ENCODE results near the gene GTF2IRD1.
"Not testable (repeated sequence)": the region's sequence is repeated elsewhere in the genome, so short reads cannot be mapped to it uniquely, and the experiment has no call there.

GTF2IRD1 gene

GRCh38 chr7:74438327-74438726, 15.4 kb upstream of the GTF2IRD1 start:
- H3K4me3 ChIP-seq (ENCODE audit: low read depth, low read length) = no peak overlapping the region
- no peak for DNase-seq (ENCODE audit: low read depth)
- TF ChIP-seq CTCF (IDR thresholded peaks at IDR 0.05; ENCODE audit: control insufficient read depth, extremely low read depth, insufficient read depth) = no peak

GRCh38 chr7:74439541-74439940, 14.2 kb upstream of the GTF2IRD1 start:
- DNase-seq (ENCODE audit: low read depth) = no peak
- TF ChIP-seq CTCF (IDR thresholded peaks at IDR 0.05; ENCODE audit: control insufficient read depth, extremely low read depth, insufficient read depth) = no peak
- no peak overlapping the region for H3K4me3 ChIP-seq (ENCODE audit: low read depth, low read length)

- not testable (repeated sequence) for DNase-seq (ENCODE audit: low read depth); H3K4me3 ChIP-seq (ENCODE audit: low read depth, low read length)
Observed at GRCh38 chr7:74440143-74440542, 13.6 kb upstream of the GTF2IRD1 start.

GRCh38 chr7:74441801-74442200, 11.9 kb upstream of the GTF2IRD1 start:
- TF ChIP-seq CTCF (IDR thresholded peaks at IDR 0.05; ENCODE audit: control insufficient read depth, extremely low read depth, insufficient read depth) = no peak
- no peak overlapping the region for H3K4me3 ChIP-seq (ENCODE audit: low read depth, low read length)
- DNase-seq (ENCODE audit: low read depth) = no peak

- DNase-seq (ENCODE audit: low read depth) = no peak
- no peak for TF ChIP-seq CTCF (IDR thresholded peaks at IDR 0.05; ENCODE audit: control insufficient read depth, extremely low read depth, insufficient read depth)
- H3K4me3 ChIP-seq (ENCODE audit: low read depth, low read length) = no peak overlapping the region
Observed at GRCh38 chr7:74443543-74444247, 10.0 kb upstream of the GTF2IRD1 start.

- no peak overlapping the region for H3K4me3 ChIP-seq (ENCODE audit: low read depth, low read length)
- DNase-seq (ENCODE audit: low read depth) = no peak
- TF ChIP-seq CTCF (IDR thresholded peaks at IDR 0.05; ENCODE audit: control insufficient read depth, extremely low read depth, insufficient read depth) = no peak
Observed at GRCh38 chr7:74449144-74449543, 4.6 kb upstream of the GTF2IRD1 start.

GRCh38 chr7:74449809-74450397, 3.8 kb upstream of the GTF2IRD1 start:
- TF ChIP-seq CTCF (IDR thresholded peaks at IDR 0.05; ENCODE audit: control insufficient read depth, extremely low read depth, insufficient read depth) = peak; percentile 69
- no peak overlapping the region for H3K4me3 ChIP-seq (ENCODE audit: low read depth, low read length)
- no peak for DNase-seq (ENCODE audit: low read depth)

Data from LNCaP clone FGC (cell line).